Activated CD4-positive, CD25-positive, alpha-beta regulatory T cell (primary cell): ENCODE measurements around the gene TMEM82.

Experiments
- DNase-seq, 4 experiments: peaks; one replicate each; lab custom pipeline; 2025; lab: John Stamatoyannopoulos, UW

TMEM82 gene

DNA sequence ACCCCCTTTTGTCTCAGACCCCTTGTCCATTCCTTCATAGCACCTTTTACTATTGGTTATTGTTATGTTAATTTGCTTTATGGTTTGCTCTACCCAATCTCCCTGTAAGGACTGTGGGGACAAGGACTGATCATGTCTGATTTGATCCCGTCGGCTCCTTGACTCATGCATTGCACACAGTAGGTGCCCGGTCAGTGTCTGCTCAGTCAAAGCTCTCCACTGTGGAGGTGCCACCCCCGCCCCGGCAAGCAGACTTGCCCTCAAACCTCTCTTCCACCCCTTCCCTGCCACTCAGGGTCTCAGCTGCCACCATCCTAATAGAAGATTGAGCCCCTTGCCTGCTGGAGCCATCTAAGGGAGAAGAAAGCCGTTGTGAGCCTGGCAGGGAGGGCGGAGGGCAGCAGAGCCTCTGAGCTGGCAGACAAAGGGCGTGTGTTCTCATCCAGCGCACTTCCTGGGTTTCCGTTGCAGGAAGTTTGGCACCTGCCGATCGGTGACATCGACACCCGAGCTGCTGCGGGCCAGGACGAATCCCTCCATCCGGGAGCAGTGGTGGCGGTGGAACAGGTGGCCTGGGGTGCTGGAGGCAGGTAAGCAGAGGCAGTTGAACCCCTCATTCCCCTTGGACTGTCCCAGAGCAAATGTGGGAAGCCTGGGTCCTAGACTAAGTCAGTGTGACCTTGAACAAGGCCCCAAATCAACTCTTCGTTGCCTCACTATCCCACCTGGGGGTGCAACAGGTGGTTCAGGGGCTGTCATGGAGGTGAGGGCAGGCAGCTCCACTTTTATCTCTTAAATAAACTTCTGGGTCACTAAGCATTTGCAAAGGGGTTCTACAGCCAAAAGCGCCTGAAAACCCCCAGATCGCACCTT, 14.1 kb downstream of the TMEM82 start:
- no peak for DNase-seq

DNA sequence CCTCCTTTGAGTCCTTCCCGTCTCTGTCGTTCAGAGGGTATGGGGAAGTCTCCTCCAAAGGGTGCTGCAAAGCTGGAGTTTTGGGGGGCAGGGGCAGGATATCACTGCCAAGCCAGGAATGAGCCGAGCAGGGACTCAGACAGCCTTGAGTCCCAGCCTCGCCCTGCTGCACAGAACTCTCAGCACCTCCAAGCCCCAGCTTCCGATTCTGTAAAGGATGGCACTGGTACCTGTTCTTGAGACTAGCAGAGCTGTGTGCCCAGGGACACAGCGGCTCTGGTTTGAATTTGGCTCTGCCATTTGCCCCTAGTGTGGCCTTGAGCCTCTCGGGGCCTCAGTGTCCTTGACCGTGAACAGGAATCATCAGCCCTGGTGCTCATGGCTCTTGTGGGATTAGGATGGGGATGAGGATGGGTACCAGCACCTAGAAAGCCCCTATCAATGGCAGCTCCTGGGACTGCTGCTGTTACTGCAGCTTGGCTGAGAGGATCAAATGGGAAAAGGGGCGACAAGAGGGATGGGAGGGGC, 14.8 kb downstream of the TMEM82 start:
- DNase-seq, result no peak

DNA sequence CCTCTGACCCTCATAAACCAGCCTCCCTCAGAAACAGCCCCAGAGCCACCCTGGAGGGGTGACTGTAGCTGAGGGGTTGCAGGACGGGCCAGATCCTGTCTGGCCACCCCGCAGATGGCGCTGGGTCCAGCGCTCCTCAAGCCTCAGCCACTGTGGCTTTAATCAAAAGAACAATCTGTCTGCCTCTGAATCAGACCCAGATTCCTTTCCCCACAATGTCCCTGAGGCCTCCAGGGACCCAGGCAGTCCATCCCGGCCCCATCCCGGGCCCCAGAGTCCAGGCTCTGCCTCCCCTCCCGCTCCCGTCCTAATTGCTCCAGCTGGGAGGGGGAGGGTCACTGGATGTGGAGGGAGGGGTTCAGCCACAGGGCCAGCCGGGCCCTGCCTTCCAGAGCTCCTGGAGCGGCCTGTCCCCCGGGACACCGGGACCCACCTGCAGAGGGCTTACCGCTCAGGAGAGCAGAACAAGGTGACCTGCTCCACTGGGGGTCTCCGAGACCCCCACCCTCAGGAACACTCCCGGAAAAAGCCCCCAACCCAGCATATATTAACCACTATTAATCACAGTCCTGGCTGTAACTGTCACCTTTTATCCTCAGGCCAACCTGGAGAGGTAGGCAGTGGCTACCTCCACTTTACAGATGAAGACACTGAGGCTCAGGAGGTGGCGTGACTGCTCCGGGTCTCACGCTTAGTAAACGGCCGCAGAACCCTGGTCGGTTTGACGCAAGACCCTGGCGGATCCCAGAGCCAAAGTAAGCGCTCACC, 15.5 kb downstream of the TMEM82 start:
- DNase-seq, result no peak

DNA sequence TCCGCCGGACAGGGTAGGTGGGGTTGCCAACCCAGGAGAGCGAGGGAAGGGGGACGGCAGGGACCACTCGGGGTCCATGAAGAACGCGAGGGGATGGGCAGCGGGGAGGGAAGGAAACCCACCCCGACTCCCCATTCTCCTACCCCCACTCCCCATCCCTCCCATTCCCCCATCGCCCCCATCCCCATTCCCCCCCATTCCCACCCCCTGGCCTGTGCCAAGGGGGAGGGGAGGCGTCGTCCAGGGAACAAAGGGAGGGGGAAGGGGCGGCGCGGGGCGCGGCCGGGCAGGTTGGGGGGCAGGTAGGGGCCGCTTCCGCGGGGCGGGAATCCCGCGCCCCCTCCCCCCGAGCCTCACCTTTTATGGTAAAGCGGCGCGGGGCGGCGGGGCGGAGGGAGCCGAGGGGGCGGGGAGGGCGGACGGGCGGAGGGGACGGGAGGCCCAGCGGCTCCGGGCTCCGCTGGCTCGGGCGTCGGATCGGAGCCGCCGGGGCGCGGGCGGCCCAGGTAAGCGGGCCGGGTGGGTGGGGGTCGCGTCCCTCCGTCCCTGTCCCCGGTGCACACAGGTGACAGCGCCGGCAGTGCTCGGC, 16.1 kb downstream of the TMEM82 start, which contains the start of gene FBLIM1:
TSS of gene FBLIM1 (plus strand) at position 453 of the 589 bp plus-strand sequence. CDS start 6,189 bp downstream, outside the sequence.
- no peak for DNase-seq

DNA sequence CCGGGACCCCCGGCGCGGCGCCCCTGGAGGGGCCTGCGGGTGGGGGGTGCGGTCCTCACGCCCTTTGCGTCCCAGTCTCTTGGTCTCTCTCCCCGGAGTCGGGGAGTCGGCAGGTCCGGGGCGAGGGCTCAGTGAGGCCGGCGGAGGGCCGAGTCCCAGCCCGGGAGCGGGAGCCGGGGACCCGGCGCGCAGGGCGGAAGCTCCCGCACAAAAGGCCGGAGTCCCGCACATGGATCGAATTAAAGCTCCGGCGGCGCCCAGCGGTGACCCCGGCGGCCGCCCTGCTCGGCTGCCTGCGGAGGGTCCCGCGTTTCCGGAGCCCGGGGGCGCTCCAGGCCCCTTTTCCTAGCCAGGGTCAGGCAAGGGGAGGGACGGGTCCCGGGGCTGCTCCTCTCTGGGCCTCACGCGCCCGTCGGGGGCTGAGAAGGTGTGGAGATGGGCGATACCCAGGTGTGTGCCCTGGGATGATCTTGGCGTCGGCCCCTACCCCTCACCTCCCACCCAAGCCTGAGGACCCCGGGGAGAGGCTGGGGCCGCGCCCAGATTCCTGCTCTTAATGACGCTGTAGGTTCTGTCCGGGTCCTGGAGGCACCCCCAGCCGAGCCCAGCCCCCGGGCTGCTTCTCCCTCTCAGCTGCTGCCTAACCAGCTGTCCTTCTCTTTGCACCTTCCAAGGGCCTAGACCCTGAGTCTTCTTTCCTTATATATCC, 16.8 kb downstream of the TMEM82 start:
- no peak for DNase-seq

DNA sequence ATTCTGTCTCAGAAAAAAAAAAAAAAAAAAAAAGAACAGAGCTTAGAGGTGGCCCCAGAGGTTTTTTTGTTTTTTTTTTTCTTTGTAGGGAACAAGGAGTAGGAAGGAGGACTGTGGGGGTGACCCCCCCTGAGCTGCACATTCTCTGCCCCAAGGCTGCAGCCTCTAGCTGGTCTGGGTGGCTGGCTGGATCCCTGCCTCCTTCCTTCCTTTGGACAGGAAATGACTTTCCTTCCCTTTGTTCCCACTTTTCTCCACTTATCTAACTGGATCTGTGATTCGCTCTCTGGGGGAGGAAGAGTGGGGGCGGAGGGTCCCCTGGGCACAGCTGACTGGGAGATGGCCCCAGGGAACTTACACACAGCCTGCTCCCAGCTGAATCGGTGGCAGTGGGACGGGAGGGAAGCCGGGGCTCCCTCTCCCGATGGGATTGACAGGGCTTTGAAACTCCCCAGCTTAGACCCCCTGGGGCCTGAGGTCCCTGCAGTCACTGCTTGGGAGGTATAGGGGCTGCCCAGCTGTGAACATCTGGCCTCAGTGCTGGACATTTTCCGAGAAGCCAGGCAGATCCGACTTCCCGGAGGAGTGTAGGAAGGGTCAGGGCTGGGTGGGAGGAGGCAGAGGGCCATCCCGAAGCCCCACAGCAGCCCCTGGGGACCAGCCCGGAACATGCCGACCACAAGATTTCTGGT, 18.4 kb downstream of the TMEM82 start:
- no peak for DNase-seq

DNA sequence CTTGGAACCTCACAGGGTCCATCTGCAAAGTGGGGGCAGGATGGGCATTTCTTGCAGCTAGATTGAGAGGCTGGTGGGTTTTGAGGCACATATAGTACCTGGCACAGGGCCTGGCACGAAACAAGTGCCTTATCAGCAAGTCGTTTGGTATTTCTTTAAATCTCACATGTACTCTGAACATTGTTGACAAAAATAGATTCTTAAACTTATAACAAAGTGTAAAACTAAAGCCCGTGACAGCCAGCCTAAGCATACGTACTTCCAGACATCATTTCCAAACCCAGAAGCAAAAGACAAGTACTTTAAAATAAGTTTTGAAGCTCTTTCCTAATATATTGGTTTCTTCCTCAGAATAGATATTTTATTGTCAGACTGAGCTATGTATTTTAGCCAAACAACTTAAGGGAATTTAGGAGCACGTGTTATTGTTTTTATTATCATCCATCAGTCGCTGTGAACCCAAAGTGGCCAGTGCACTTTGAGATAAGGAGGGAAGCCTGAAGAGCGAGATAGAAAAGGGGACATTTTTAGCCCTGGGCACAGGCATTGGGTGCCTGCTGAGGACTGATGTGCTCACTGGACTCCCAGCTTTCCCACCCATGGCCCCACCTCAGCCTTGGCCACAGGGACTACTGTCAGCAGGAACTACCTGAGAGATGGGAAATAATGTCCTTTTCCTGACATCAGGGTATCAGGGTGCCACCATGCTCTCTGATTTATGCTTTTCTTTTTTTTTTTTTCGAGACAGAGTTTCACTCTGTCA, 19.2 kb downstream of the TMEM82 start:
- no peak for DNase-seq

DNA sequence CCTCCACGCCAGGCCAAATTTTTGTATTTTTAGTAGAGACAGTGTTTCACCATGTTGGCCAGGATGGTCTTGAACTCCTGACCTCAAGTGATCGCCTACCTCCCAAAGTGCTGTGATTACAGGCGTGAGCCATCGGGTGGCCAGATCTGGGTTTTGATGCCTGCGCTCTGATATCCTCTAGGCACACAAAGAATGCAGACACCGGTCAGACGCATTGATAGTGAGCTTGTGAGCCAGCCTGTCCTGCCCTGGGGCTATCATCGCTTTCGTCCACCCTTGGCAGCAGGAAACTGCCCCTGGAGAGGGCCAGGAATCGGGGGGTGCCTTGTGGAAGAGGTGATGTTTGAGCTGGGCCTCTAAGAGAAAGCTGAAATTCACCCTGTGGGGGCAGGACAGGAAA, 20.2 kb downstream of the TMEM82 start:
- DNase-seq, result no peak

DNA sequence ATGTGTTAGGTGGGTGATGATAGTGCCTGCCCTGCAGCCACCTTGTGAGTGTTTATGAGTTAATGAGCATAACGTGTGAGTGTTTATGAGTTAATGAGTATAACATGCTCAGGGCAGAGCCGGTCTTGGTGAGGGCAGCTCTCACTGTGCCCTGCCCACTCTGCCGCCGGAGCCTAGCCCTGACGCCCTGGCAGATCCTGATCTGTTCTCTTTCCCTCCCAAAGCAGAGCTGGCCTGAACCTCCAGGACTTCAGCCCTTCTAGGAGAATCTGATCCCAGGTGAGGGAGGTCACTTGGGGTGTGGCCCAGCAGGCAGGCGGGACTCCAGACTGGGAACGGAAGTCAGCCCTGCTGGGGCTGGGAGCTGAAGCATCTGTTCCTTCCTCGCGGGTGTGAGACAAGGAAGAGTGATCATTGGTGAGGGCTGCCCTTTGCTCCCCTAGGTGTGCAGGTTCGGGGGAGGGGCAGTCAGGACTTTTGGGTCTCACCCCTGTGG, 22.0 kb downstream of the TMEM82 start:
- DNase-seq, result no peak

DNA sequence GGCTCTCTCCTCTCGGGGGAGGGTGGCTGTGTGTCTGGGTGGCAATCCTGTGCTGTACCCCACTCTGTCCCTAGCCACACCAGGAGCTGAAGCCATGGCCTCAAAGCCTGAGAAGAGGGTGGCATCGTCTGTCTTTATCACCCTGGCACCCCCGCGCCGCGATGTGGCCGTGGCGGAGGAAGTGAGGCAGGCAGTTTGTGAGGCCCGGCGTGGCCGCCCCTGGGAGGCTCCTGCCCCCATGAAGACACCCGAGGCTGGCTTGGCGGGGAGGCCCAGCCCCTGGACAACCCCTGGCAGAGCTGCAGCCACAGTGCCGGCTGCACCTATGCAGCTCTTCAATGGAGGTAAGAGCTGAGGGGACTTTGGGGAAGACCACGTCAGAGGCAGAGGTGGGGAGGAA, 22.6 kb downstream of the TMEM82 start:
- DNase-seq, result no peak

DNA sequence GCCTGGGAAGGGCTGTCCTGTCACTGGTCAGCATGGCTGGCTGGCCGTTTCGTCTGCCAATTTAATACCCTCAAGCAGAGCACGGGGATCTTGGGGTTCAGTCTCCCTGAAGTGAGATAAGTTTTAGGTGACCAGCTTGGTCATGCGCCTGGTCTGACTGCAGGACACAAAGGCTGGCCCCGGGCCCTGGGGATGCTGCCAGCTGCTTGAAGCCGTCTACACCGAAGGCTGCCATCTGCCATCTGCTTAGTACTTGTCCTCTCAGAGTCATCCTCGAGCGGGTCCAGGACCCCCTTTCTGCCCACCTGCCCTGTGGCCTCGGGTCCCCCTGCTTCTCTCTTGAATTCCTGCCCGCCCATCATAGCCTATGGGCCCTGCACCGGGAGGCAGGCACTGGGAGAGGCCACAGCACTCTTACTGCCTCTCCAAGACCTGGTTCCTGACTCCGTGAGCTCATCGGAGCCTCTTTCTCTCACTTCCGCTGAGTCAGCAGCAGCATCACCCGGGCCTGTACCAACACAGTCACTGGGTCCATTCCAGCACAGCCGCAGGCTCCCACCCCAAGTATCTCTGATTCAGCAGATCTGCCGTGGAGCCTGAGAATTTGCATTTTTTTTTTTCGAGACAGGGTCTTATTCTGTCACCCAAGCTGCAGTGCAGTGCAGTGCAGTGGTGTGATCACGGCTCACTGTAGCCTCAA, 23.3 kb downstream of the TMEM82 start:
- no peak for DNase-seq

DNA sequence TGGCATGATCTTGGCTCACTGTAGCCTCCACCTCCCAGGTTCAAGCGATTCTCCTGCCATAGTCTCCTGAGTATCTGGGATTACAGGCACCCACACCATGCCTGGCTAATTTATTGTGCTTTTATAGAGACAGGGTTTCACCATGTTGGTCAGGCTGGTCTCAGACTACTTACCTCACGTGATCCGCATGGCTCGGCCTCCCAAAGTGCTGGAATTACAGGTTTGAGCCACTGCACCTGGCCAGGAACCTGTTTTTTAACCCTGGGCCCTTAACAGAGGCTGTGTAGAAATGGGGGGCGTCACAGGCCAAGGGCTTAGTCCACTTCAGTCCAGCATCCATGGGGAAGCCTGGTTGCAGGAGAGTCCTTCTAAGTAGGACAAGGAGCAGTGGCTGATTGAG, 25.6 kb downstream of the TMEM82 start:
- DNase-seq, result no peak

DNA sequence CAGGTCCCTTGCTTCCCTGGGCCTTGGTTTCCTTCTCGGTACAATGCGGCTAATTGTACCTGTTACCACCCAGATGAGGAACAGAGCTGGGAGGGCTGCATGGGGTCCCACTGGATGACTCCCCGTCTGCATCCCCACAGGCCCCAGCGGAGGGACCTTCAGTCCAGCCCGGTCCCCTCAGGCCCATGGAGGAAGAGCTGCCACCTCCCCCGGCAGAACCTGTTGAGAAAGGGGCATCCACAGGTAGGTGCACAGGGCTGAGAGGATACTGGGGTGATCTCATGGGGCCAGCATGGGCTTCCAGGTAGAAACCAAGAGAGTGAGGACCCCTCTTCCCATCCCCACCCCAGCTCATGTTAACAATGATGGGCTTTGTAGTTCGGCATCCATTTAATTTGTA, 26.1 kb downstream of the TMEM82 start:
- DNase-seq, result no peak

DNA sequence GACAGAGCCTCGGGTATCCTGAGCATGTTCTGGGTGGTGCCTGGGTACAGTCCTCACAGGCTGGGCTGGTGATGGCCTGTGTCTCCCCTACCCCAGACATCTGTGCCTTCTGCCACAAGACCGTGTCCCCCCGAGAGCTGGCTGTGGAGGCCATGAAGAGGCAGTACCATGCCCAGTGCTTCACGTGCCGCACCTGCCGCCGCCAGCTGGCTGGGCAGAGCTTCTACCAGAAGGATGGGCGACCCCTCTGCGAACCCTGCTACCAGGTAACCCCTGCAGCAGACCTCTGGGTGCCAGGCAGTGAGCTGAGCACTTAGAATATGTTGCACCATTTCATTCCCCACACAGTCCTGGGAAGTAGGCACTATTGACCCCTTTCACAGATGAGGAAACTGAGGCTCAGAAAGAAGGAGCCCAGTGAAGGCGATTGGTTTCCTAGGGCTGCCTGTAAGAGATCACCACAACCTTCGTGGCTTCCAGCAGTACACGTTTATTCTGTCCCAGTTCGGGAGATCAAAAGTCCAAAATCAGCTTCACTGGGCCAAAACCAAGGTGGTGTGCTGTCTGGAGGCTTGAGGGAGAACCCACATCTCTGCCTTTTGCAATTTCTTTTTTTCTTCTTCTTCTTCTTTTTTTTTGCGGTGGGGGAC, 28.1 kb downstream of the TMEM82 start:
- DNase-seq, result no peak

DNA sequence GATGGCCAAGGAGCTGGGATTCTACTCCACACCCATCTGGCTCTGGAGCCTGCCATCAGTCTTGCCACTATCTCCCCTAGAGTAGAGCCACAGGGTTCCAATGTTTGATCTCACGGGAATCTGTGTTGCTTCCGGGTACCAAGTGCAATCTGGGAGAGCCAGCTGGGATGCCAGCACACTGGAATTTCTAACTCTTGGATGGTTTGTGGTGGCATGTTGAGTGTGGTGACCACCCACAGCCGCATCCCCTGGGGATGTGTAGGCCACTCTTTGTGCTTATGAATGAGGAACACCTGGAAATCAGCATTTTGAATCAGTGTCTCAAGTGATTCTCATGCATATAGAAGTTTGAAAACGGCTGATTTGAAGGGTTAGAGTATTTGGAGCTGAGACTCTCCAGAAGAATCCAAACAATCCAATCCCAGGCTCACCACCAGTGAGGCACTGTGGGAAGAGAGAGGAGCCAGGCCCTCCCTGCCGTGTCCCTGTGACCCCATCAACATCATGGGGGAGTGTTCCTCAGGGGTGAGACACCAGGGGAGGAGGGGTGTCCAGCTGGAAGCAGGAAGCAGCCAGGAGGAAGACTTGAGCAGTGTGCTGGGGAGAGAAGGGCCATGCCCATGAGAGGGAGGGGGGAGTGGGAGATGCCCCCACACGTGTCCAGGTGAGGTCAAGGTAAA, 29.7 kb downstream of the TMEM82 start:
- DNase-seq, result no peak

DNA sequence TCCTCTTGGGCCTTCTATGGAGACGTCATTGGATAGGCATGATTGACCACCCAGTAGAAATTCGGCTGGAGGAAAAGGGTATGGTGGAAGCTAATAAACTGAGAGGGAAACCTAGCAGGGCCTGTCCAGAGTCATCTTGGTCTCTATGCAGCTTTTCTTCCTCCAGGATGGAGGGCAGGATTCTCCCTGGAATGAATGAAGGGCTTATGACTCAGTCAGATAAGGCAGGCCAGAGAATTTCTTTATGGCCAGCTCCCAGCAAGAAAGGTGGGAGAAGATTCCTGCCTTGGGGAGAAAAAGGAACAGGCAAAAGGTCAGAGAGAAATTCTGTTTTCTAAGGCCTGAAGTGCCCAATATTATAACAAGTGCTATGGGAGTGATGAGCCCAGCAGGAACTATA, 33.4 kb downstream of the TMEM82 start:
- DNase-seq, result no peak

DNA sequence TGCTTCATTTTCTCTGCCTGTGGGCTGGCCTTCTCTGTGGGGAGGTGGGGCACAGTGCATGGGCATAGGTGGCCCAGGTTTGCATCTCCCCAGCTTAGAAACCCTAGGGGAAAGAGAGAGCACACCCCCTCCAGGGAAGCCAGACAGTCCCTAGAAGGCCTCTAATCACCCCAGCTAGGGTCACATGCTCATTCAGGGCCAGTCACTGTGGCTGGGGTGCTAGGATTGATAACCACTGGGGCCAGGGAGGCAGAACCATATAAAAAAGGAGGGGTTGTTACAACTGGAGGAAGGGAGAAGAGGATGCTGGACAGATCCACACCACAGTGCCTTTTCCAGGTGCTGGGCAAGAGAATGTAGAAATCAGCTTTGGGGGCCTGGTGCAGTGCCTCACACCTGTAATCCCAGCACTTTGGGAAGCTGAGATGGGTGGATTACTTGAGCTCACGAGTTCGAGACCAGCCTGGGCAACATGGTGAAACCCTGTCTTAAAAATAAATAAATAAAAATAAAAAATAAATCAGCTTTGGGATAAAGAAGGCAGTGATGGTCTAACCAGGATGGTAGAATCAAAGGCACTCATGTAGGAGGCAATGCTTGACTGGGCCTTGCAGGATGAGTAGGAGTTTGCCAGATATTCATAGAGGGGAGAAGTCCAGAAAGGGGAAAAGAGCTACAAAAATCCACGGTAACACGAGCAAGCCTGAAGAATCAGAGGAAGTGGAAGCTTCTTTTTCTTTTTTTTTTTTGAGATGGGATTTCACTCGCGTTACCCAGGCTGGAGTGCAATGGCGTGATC, 35.8 kb downstream of the TMEM82 start:
- DNase-seq, result no peak

DNA sequence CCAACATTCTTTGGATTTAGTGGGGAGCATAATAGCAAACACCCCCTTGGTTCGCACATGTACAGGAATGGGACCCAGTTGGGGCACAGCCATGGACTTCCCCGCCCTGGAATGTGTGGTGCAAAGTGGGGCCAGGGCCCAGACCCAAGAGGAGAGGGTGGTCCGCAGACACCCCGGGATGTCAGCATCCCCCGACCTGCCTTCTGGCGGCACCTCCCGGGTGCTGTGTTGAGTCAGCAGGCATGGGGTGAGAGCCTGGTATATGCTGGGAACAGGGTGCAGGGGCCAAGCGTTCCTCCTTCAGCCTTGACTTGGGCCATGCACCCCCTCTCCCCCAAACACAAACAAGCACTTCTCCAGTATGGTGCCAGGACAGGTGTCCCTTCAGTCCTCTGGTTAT, 43.4 kb downstream of the TMEM82 start:
- DNase-seq, result no peak
